Fibroblast of skin of back (primary cell): ENCODE measurements around the gene PNKP.

Experiments
- DNase-seq: peaks from one replicate; pipeline ENCODE4 v3.0.0-alpha.2; 2013

The PNKP gene

DNA sequence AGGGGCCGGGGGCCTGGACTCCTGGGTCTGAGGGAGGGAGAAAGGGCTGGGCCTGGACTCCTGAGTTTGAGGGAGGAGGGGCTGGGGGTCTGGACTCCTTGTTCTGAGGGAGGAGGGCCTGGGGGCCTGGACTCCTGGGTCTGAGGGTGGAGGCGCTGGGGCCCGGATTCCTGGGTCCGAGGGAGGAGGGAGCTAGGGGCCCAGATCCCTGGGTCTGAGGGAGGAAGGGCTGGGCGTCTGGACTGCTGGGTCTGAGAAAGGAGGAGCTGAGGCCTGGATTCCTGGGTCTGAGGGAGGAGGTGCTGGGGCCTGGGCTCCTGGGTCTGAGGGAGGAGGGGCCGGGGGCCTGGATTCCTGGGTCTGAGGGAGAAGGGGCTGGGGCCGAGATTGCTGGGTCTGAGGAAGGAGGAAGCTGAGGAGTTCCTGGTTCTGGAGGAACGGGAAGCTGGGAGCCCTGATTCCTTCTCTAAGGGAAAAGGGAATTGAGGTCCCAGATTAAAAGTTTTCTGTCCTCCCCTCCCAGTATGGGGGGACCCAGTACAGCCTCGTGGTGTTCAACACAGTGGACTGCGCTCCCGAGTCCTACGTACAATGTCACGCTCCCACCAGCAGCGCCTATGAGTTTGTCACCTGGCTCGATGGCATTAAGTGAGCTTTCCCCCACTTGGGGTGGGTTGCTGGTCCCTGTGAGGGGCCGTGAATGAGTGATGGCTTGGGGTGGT lies 48.6 kb downstream of the PNKP start:
- no peak for DNase-seq

DNA sequence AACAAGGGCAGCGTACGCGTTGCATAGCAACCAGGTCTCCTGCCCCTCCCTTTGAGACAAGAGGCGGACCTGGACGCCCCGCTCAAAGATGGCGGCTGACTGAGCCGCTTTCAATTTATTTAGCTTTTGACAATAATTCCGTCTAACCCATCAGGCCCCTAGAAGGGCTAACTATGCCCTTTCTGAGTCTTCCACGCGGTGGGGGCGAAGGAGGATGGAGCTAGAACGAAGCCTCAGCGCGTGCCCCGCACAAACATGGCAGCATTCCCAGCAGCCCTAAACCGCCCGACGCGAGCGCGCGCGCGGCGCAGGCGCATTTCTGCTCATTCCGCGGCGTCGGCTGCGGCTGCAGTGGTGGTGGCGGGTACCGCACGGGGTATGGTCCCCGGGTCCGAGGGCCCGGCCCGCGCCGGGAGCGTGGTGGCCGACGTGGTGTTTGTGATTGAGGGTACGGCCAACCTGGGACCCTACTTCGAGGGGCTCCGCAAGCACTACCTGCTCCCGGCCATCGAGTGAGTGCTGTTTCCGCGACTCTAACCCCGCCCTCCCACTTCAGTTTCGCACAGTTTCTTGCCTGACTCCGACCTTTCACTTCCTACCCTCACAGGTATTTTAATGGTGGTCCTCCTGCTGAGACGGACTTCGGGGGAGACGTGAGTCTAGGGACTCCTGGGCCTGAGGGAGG lies 49.3 kb downstream of the PNKP start, which contains the start of gene MED25:
MED25 (plus strand) TSS at position 326 of the 685 bp plus-strand sequence; CDS start at position 379, 53 bp downstream.
- peak; percentile 79 for DNase-seq

DNA sequence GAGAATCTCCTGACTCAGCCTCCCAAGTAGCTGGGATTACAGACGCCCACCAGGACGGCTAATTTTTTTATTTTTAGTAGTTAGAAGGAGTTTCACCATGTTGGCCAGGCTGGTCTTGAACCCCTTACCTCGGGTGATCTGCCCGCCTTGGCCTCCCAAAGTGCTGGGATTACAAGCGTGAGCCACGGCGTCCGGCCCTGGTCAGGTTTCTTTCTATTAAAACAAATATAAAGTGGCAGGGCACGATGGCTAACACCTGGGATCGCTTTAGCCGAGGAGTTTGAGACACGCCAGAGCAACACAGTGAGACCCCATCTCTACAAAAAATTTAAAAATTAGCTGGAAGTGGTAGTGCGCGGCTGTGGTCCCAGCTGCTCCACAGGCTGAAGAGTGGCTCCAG lies 50.8 kb downstream of the PNKP start:
- DNase-seq, result no peak

DNA sequence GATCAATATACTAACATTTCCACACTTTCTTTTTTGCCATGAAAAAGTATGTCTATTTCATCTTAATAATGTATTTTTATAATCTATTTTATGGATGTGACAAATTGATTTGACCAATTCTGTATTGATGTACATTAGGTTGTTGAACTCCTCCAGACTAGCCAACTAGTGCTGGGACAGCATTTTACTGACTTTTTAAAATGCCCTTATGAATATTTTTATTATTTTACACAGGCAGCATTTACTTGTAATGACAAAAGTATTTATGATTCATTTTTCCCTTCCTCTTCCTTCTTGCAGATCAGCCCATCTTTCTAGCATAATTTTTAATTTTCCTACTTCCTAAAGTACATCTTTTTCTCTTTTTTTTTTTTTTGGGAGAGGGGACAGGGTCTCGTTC lies 53.4 kb downstream of the PNKP start:
- DNase-seq, result peak; percentile 34

DNA sequence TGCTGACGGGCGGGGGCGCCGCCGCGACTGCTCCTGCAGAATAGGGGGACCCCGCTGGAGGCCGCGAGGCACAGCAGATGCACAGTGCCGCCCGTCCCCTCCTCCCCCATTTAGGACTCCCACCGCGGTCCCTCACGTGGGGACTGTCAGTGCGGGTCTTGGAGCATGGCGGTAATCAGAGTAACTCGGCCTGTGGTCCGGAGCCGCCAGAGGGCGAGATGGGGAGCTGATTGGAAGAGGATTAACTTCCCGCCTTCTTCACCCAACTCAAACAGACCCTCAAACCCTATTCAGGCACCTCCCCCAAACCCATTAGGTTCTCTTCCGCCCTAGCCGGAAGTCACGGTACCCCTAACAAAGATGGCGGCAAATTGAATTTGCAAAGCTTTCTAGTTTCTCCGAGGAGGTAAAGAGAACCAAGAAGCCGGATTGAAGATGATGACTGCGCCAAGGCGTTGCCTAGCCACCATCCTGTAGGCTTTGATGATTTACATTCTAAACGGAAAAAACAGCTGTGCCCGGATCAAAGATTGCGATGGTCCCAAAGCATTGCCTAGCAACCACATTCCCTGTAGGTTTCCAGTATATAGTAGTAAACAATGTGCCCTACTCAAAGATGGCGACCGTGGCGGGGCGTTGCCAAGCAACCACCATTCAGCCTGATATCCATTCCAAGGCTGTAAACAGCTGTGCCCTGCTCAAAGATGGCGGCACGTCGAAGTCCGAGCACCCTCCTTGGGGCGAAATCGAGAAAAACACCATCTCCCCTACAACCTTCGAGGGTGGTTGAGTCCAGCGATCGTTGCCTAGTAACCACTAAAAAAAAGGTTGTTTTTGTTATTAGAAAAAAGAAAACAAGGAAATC lies 54.1 kb downstream of the PNKP start, which contains the start of gene FUZ:
FUZ (minus strand) TSS at position 296 of the 865 bp plus-strand sequence; CDS start at position 110, 186 bp downstream.
- DNase-seq, result peak; percentile 98

DNA sequence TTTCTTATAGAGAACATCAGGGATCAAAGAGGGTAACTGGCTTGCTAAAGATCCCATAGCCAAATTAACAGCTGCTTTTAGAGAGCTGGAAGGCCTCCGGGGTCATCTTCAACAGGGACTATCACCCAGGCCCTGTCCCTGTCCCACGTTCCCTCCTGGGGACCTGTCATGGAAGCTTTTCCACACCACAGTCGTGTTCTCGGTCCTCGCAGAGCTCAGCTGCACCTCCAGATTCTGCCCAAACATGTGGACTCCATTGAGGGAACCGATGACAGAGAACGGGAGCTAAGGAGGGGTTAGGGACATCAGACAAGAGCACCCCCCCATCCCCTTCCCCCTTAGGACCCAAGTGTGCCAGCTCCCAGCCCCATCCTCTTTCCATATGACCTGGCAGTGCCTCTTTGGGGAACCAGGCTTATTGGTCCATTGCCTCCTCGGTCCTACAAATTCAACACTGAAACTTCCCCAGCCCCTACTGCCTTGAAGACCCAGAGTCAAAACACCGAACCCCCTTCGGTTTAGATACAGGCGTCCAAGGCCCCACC lies 54.9 kb downstream of the PNKP start:
- no peak for DNase-seq

DNA sequence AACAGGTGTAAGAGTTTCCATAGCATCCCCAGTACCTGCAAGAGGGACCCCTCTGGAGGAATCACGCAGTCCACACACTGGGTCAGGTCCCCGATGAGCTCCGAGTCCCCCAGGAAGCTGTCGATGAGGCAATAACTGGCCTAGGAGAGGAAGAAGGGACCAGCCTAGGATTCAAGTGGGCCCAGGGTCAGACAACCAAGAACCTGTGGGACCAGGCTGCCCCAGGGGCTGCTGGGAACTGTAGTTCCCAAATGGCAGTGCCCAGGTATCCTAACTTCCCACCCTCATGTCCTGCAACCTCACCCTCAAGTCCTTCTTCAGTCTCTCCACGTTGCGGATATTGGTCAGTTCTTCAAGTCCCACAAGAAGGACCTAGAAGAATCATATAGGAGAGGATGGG lies 56.0 kb downstream of the PNKP start:
- DNase-seq, result no peak
